Large intestine (tissue), 3 donors: Measurements from ENCODE around the gene HNMT. TPM values are rescaled to one million over a fixed set of nuclear protein-coding genes. Genes with fewer than 3 reads are reported as not detected.
A peak's percentile ranks its signal among the peaks of the same experiment; 100 is the strongest.

Experiments used
- DNase-seq, 2 donors: peaks; one replicate each; pipeline versions ENCODE4 v3.0.0 to v3.0.0-alpha.2; 2013
- H3K27ac ChIP-seq: one replicate; pipeline ENCODE4 v1.5.1; 2013; ENCODE audit warnings: low read length
- H3K27me3 ChIP-seq: 2 replicates; pipeline ENCODE4 v1.6.1; 2013; ENCODE audit warnings: low read length; ENCODE audit not compliant: control insufficient read depth, insufficient read depth
- H3K36me3 ChIP-seq: 2 replicates; pipeline ENCODE4 v1.6.1; 2013; ENCODE audit warnings: low read length; ENCODE audit not compliant: control insufficient read depth, insufficient read depth
- H3K4me1 ChIP-seq: one replicate; pipeline ENCODE4 v1.6.1; 2013; ENCODE audit warnings: low read length; ENCODE audit not compliant: control insufficient read depth, insufficient read depth
- H3K4me3 ChIP-seq: one replicate; pipeline ENCODE4 v1.5.1; 2013; ENCODE audit warnings: low read length
- H3K9me3 ChIP-seq: one replicate; pipeline ENCODE4 v1.6.1; 2013; ENCODE audit warnings: mild to moderate bottlenecking, low read depth, low read length, moderate library complexity; ENCODE audit not compliant: control insufficient read depth
- WGBS: methylation state at CpG from one replicate; pipeline ENCODE4 v1.1.5; 2013; ENCODE audit warnings: low lambda C conversion rate; ENCODE audit not compliant: insufficient coverage; 5-methylcytosine and 5-hydroxymethylcytosine counted together
- polyA plus RNA-seq: library from polyadenylated mRNA; unstranded; fragments of 120-200 nt; gene quantifications from one replicate; pipeline ENCODE4 v1.2.1, GENCODE V29; 2013

The HNMT gene
- polyA plus RNA-seq, 1 donor = 71.1 TPM

- H3K4me1 ChIP-seq = peaks cover 13% of the 10 kb centered on the region
- no peaks in the 10 kb centered on the region for H3K36me3 ChIP-seq
- no peak for DNase-seq
- no CpG with 5 or more reads among the region's 3 CpGs for WGBS
- H3K9me3 ChIP-seq = no peaks in the 10 kb centered on the region
- no peaks in the 10 kb centered on the region for H3K27me3 ChIP-seq
- H3K27ac ChIP-seq = no peak overlapping the region
- H3K4me3 ChIP-seq = no peak overlapping the region
These were observed 34.1 kb upstream of the HNMT start for GRCh38 chr2:137930146-137930545.

- no peaks in the 10 kb centered on the region for H3K27me3 ChIP-seq
- no peak overlapping the region for H3K4me3 ChIP-seq
- H3K27ac ChIP-seq = no peak overlapping the region
- H3K36me3 ChIP-seq = no peaks in the 10 kb centered on the region
- no CpG with 5 or more reads among the region's 1 CpG for WGBS
- no peaks in the 10 kb centered on the region for H3K9me3 ChIP-seq
- DNase-seq = no peak
- H3K4me1 ChIP-seq = peaks cover 17% of the 10 kb centered on the region
These were observed 28.7 kb upstream of the HNMT start for GRCh38 chr2:137935591-137935990.

GRCh38 chr2:137937246-137937645, 27.0 kb upstream of the HNMT start:
- 100% methylated on average over 1 of the region's 4 CpGs for WGBS
- Histone ChIP-seq H3K27me3 (no peaks in the 10 kb centered on the region), H3K27ac (no peak overlapping the region), H3K9me3 (no peaks in the 10 kb centered on the region), H3K4me1 (peaks cover 21% of the 10 kb centered on the region), H3K36me3 (no peaks in the 10 kb centered on the region), H3K4me3 (no peak overlapping the region)
- DNase-seq = no peak

GRCh38 chr2:137937778-137938177, 26.5 kb upstream of the HNMT start:
- H3K36me3 ChIP-seq = no peaks in the 10 kb centered on the region
- no peak overlapping the region for H3K4me3 ChIP-seq
- H3K27me3 ChIP-seq = no peaks in the 10 kb centered on the region
- 100% methylated on average over 1 of the region's 3 CpGs for WGBS
- H3K4me1 ChIP-seq = peaks cover 21% of the 10 kb centered on the region
- H3K27ac ChIP-seq = no peak overlapping the region
- H3K9me3 ChIP-seq = no peaks in the 10 kb centered on the region
- DNase-seq = no peak

- WGBS = 80% methylated on average over 3 of the region's 4 CpGs
These were observed 26.1 kb upstream of the HNMT start for GRCh38 chr2:137938204-137938603.

GRCh38 chr2:137939026-137939425, 25.2 kb upstream of the HNMT start:
- Histone ChIP-seq H3K27me3 (no peaks in the 10 kb centered on the region), H3K36me3 (no peaks in the 10 kb centered on the region), H3K27ac (peak overlapping the region; percentile 8), H3K4me1 (peaks cover 28% of the 10 kb centered on the region), H3K9me3 (no peaks in the 10 kb centered on the region), H3K4me3 (no peak overlapping the region)
- WGBS = 100% methylated on average over 1 of the region's 1 CpG
- no peak for DNase-seq

More at GRCh38 chr2:137938204-137938603, 26.1 kb upstream of the HNMT start:
- DNase-seq = no peak
- Histone ChIP-seq H3K27ac (no peak overlapping the region), H3K4me1 (peaks cover 21% of the 10 kb centered on the region), H3K4me3 (no peak overlapping the region), H3K27me3 (no peaks in the 10 kb centered on the region), H3K9me3 (no peaks in the 10 kb centered on the region), H3K36me3 (no peaks in the 10 kb centered on the region)

- 48% methylated on average over 3 of the region's 4 CpGs for WGBS
- Histone ChIP-seq H3K4me3 (no peak overlapping the region), H3K27ac (peak overlapping the region; percentile 75), H3K4me1 (peaks cover 39% of the 10 kb centered on the region), H3K9me3 (no peaks in the 10 kb centered on the region), H3K36me3 (no peaks in the 10 kb centered on the region), H3K27me3 (no peaks in the 10 kb centered on the region)
- DNase-seq = peak in 1 of 2 donors; percentile 64
These were observed 24.1 kb upstream of the HNMT start for GRCh38 chr2:137940154-137940553.

GRCh38 chr2:137942037-137942832, 22.0 kb upstream of the HNMT start:
- no peaks in the 10 kb centered on the region for H3K27me3 ChIP-seq
- H3K27ac ChIP-seq = peak overlapping the region; percentile 75
- peaks cover 53% of the 10 kb centered on the region for H3K4me1 ChIP-seq
- no peaks in the 10 kb centered on the region for H3K9me3 ChIP-seq
- H3K36me3 ChIP-seq = no peaks in the 10 kb centered on the region
- no CpG with 5 or more reads among the region's 3 CpGs for WGBS
- no peak overlapping the region for H3K4me3 ChIP-seq
- DNase-seq = no peak

GRCh38 chr2:137942833-137943677, 21.2 kb upstream of the HNMT start:
- Histone ChIP-seq H3K4me1 (peaks cover 53% of the 10 kb centered on the region), H3K9me3 (no peaks in the 10 kb centered on the region), H3K27ac (peak overlapping the region; percentile 75), H3K4me3 (no peak overlapping the region), H3K27me3 (no peaks in the 10 kb centered on the region), H3K36me3 (no peaks in the 10 kb centered on the region)
- WGBS = 20% methylated on average over 1 of the region's 6 CpGs
- peak; percentile 45 to 82 for DNase-seq

- H3K9me3 ChIP-seq = no peaks in the 10 kb centered on the region
- H3K36me3 ChIP-seq = no peaks in the 10 kb centered on the region
- no peaks in the 10 kb centered on the region for H3K27me3 ChIP-seq
- peak overlapping the region; percentile 75 for H3K27ac ChIP-seq
- WGBS = no CpG with 5 or more reads among the region's 2 CpGs
- H3K4me3 ChIP-seq = no peak overlapping the region
- H3K4me1 ChIP-seq = peaks cover 55% of the 10 kb centered on the region
- no peak for DNase-seq
These were observed 20.5 kb upstream of the HNMT start for GRCh38 chr2:137943678-137944347.
